Measurements from ENCODE around the gene MPP1. TPM values are rescaled to one million over a fixed set of nuclear protein-coding genes. Genes with fewer than 3 reads are reported as not detected.

The MPP1 gene
- total and polyA plus RNA-seq, 9 of the 15 experiments (the other 6 are each of a cell fraction or from before 2014, with no cell fraction given) = 227 to 395 (median 283) TPM

DNA sequence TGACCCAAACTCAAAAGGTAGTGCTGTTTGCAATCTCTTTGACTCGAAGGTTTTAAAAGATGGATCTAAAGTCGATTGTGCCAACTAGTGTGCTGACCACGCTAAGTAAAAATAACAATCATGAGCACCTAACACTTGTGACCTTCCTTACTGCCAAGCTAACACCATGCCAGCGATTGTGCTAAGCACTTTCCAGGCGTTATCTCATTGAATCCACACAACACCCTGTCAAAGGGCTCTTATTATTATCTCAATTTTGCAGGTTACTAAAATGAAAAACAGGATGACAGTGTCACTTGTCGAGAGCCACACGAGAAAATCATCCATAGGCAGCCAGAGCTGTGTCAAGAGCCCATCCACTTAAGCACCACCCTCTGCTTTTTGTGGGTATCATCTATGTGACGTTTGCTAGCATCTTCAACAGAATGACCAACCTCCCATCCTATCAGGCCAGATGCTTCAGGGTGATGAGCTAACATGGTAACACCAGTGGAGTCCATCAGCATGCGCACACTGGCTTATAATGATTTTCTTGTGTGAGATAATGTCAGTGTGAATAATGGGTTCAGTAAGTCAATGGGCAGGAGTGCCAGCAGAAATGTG lies 53.5 kb downstream of the MPP1 start (continued):
- TF ChIP-seq, protein P1, sequence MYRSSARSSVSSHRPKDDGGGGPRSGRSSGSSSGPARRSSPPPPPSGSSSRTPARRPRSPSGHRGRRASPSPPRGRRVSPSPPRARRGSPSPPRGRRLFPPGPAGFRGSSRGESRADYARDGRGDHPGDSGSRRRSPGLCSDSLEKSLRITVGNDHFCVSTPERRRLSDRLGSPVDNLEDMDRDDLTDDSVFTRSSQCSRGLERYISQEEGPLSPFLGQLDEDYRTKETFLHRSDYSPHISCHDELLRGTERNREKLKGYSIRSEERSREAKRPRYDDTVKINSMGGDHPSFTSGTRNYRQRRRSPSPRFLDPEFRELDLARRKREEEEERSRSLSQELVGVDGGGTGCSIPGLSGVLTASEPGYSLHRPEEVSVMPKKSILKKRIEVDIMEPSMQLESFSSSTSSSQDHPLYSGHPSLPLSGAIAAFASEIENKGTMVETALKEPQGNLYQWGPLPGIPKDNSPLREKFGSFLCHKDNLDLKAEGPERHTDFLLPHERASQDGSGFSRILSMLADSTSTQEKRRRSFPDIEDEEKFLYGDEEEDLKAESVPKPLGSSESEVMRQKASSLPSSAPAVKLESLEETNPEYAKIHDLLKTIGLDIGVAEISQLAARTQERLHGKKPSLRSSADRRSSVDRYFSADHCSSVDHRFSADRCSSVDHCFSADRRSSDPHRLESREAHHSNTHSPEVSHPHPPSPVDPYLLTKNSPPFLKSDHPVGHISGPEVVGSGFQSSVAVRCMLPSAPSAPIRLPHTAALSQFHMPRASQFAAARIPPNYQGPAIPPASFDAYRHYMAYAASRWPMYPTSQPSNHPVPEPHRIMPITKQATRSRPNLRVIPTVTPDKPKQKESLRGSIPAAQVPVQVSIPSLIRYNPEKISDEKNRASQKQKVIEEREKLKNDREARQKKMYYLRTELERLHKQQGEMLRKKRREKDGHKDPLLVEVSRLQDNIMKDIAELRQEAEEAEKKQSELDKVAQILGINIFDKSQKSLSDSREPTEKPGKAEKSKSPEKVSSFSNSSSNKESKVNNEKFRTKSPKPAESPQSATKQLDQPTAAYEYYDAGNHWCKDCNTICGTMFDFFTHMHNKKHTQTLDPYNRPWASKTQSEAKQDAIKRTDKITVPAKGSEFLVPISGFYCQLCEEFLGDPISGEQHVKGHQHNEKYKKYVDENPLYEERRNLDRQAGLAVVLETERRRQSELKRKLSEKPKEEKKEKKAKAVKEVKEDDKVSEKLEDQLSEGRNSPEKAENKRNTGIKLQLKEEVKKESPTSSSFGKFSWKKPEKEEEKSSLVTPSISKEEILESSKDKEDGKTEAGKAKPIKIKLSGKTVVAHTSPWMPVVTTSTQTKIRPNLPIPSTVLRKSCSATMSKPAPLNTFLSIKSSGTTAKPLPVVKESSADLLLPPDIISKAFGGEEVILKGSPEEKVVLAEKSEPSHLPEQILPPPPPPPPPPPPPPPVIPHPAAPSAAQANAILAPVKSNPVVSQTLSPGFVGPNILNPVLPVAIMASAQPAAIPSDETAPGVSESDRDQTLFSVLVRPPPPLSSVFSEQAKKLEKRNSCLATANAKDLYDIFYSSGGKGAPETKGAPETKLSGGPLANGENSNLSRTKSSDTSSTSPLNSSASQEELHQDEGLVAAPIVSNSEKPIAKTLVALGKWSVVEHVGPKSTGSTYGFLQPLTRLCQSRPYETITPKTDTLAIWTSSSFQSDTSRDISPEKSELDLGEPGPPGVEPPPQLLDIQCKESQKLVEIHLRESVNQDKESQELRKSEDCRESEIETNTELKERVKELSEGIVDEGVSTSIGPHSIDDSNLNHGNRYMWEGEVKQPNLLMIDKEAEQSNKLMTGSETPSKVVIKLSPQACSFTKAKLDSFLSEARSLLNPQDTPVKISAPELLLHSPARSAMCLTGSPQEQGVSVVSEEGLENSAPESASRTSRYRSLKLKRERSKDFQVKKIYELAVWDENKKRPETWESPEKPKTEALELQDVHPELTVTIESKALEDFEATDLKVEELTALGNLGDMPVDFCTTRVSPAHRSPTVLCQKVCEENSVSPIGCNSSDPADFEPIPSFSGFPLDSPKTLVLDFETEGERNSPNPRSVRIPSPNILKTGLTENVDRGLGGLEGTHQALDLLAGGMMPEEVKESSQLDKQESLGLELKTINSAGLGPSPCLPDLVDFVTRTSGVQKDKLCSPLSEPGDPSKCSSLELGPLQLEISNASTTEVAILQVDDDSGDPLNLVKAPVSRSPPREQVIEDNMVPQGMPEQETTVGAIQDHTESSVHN (IDR thresholded peaks at IDR 0.05; ENCODE audit: borderline replicate concordance in 1 of 2, low read depth in 1 of 2) = no peak
- TF ChIP-seq, protein P2, sequence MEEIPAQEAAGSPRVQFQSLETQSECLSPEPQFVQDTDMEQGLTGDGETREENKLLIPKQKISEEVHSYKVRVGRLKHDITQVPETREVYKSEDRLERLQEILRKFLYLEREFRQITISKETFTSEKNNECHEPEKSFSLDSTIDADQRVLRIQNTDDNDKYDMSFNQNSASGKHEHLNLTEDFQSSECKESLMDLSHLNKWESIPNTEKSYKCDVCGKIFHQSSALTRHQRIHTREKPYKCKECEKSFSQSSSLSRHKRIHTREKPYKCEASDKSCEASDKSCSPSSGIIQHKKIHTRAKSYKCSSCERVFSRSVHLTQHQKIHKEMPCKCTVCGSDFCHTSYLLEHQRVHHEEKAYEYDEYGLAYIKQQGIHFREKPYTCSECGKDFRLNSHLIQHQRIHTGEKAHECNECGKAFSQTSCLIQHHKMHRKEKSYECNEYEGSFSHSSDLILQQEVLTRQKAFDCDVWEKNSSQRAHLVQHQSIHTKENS (CRISPR knock-in tag; IDR thresholded peaks at IDR 0.05) = no peak
- TF ChIP-seq EWSR1 (IDR thresholded peaks at IDR 0.05; ENCODE audit: borderline replicate concordance, low read depth, partially characterized antibody) = no peak
- no peak for TF ChIP-seq EGR1 (conservative IDR thresholded peaks at IDR 0.05)
- no peak for TF ChIP-seq ZNF507 (tag; conservative IDR thresholded peaks at IDR 0.05)
- TF ChIP-seq, protein P3, sequence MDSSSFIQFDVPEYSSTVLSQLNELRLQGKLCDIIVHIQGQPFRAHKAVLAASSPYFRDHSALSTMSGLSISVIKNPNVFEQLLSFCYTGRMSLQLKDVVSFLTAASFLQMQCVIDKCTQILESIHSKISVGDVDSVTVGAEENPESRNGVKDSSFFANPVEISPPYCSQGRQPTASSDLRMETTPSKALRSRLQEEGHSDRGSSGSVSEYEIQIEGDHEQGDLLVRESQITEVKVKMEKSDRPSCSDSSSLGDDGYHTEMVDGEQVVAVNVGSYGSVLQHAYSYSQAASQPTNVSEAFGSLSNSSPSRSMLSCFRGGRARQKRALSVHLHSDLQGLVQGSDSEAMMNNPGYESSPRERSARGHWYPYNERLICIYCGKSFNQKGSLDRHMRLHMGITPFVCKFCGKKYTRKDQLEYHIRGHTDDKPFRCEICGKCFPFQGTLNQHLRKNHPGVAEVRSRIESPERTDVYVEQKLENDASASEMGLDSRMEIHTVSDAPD (CRISPR knock-in tag; IDR thresholded peaks at IDR 0.05) = no peak
- no peak for TF ChIP-seq ILF3 (IDR thresholded peaks at IDR 0.05; ENCODE audit: borderline replicate concordance)
- no peak for TF ChIP-seq DNMT1 (IDR thresholded peaks at IDR 0.05)
- TF ChIP-seq, protein P4, sequence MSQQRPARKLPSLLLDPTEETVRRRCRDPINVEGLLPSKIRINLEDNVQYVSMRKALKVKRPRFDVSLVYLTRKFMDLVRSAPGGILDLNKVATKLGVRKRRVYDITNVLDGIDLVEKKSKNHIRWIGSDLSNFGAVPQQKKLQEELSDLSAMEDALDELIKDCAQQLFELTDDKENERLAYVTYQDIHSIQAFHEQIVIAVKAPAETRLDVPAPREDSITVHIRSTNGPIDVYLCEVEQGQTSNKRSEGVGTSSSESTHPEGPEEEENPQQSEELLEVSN (IDR thresholded peaks at IDR 0.05; ENCODE audit: borderline replicate concordance in 1 of 2, extremely low read depth in 1 of 2, insufficient read depth in 1 of 2, insufficient read length in 1 of 2, low read depth in 1 of 2, low read length in 1 of 2, poor library complexity in 1 of 2, severe bottlenecking in 1 of 2) = no peak
- TF ChIP-seq STAT5B (CRISPR knock-in tag; IDR thresholded peaks at IDR 0.05) = no peak
- TF ChIP-seq EP400 (IDR thresholded peaks at IDR 0.05) = peak; percentile 48; the same call in 1 of the 2 replicates
- TF ChIP-seq ZNF551 (CRISPR knock-in tag; IDR thresholded peaks at IDR 0.05) = no peak
- no peak for TF ChIP-seq HDAC6 (IDR thresholded peaks at IDR 0.05; ENCODE audit: low read depth, low read length)
- no peak for TF ChIP-seq ZNF77 (CRISPR knock-in tag; IDR thresholded peaks at IDR 0.05)
